Measurements from ENCODE around the gene ERI3. TPM values are rescaled to one million over a fixed set of nuclear protein-coding genes. Genes with fewer than 3 reads are reported as not detected.
A peak's percentile ranks its signal among the peaks of the same experiment; 100 is the strongest.

ERI3 gene
- total RNA-seq, 1 donor: 47.9 TPM

GRCh38 chr1:44222397-44223186 lies 132.5 kb downstream of the ERI3 start:
- no peak overlapping the region for H3K4me3 ChIP-seq (ENCODE audit: low read depth, low read length)
- no peak for DNase-seq (ENCODE audit: low read depth)
- no peak for TF ChIP-seq CTCF (IDR thresholded peaks at IDR 0.05; ENCODE audit: insufficient read depth, low read depth, low read length)

- DNase-seq (ENCODE audit: low read depth): no peak
- TF ChIP-seq CTCF (IDR thresholded peaks at IDR 0.05; ENCODE audit: insufficient read depth, low read depth, low read length): no peak
- H3K4me3 ChIP-seq (ENCODE audit: low read depth, low read length): no peak overlapping the region
Measured at GRCh38 chr1:44221769-44222168, 133.3 kb downstream of the ERI3 start.

DNA sequence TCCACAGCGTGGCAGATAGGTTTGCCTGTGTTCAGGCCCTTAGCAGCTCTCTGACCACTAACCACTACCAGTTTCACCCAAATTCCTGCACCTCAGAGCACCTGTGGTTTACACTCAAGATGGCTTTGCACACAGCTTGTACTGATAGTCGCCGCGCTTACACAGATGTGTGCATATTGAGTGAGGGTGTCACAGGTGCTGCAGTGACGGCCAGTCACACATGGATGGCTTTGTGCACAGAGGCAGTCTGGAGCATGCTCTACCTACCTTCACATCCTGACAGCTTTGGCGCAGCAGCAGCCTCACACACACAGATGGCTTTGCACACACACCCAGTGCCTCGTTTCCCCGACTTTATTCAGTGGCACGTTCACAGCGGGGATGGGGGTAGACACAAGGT lies 134.3 kb downstream of the ERI3 start:
- no peak for DNase-seq (ENCODE audit: low read depth)
- peak; percentile 1 for TF ChIP-seq CTCF (IDR thresholded peaks at IDR 0.05; ENCODE audit: insufficient read depth, low read depth, low read length)
- no peak overlapping the region for H3K4me3 ChIP-seq (ENCODE audit: low read depth, low read length)

DNA sequence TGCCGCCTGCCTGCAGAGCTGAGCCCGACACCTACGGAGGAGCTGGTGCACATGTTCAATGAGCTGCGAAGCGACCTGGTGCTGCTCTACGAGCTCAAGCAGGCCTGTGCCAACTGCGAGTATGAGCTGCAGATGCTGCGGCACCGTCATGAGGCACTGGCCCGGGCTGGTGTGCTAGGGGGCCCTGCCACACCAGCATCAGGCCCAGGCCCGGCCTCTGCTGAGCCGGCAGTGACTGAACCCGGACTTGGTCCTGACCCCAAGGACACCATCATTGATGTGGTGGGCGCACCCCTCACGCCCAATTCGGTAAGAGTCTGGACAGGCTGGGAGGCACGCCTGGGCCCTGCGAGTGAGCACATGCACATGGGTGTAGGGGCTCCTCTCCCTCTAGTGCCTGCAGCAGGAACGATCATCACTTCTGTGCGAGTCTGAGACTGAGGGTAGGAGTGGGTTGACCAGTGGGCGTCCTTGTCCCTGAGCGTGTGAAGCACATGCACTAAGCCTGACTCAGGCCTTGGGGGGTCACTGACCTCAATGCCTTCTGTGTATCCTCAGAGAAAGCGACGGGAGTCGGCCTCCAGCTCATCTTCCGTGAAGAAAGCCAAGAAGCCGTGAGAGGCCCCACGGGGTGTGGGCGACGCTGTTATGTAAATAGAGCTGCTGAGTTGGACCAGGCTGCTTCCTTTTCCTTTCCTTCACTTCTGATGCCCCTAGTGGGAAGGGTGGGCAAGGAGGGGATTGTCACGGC lies 134.9 kb downstream of the ERI3 start:
- peak; percentile 76 for DNase-seq (ENCODE audit: low read depth)
- H3K4me3 ChIP-seq (ENCODE audit: low read depth, low read length): no peak overlapping the region
- peak; percentile 13 for TF ChIP-seq CTCF (IDR thresholded peaks at IDR 0.05; ENCODE audit: insufficient read depth, low read depth, low read length)

DNA sequence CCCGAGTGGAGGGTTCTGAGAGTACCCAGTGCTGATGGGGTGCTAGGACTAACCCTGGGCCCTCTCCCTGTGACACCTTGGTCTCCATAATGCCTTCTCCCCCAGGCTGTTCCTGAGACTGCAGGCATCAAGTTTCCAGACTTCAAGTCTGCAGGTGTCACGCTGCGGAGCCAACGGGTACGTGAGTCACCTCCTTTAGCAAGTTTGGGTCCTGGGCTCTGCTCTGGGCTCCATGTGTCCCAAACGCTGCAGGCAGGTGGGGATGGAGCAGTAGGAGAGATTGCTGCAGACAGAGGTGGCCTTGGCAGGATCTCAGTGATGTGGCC lies 135.8 kb downstream of the ERI3 start:
- no peak overlapping the region for H3K4me3 ChIP-seq (ENCODE audit: low read depth, low read length)
- no peak for DNase-seq (ENCODE audit: low read depth)
- no peak for TF ChIP-seq CTCF (IDR thresholded peaks at IDR 0.05; ENCODE audit: insufficient read depth, low read depth, low read length)

DNA sequence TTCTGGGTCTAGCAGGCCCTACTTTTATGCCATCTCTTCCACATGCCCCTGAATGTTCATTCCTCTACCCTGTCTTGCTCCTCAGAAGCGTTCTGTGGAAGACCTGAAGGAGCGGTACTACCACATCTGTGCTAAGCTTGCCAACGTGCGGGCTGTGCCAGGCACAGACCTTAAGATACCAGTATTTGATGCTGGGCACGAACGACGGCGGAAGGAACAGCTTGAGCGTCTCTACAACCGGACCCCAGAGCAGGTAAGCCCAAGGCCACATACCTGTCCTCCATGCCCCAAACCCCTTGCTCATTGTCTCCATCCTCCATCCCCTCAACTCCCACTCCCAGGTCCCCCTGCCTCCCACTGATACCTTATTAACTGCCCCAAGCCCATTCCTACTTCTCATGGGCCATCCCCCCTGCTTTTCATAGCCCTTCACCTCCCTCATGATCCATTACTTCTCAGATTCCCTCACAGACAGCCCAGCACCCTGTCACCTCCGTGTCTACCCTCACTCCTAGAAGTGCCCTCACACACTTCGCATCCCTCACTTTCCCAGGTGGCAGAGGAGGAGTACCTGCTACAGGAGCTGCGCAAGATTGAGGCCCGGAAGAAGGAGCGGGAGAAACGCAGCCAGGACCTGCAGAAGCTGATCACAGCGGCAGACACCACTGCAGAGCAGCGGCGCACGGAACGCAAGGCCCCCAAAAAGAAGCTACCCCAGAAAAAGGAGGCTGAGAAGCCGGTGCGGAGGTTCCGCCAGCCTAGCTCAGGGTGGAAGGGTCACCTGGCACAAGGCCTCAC lies 136.4 kb downstream of the ERI3 start:
- H3K4me3 ChIP-seq (ENCODE audit: low read depth, low read length): no peak overlapping the region
- DNase-seq (ENCODE audit: low read depth): no peak
- no peak for TF ChIP-seq CTCF (IDR thresholded peaks at IDR 0.05; ENCODE audit: insufficient read depth, low read depth, low read length)
